GM19023 (cell line): ENCODE data around the gene MDFIC.

Source experiments
- ATAC-seq: cut with Tn5 transposase; IDR thresholded peaks from one replicate; pipeline ENCODE4 v1.9.1; 2021; ENCODE audit warnings: mild to moderate bottlenecking, moderate library complexity; ENCODE audit not compliant: unreplicated experiment

The MDFIC gene

DNA sequence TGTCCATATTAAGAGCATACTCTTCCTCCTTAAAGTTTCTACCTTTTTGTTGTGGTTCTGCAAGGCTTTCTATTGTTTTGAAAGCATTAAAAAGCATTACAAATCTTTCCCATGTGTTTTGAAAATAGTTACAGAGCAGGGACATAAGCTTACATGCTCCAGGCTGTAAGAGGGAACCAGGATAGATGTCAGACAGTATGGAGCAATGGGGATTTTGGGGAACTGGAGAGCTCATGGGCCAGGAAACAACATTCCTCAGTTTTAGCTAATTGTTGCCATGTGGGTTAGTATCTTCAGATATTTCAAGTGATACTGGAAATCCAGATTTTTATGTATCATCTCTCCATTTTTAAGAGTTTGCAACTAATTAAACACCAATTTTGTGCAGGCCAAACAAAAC lies 3.5 kb downstream of the MDFIC start:
- no peak for ATAC-seq

DNA sequence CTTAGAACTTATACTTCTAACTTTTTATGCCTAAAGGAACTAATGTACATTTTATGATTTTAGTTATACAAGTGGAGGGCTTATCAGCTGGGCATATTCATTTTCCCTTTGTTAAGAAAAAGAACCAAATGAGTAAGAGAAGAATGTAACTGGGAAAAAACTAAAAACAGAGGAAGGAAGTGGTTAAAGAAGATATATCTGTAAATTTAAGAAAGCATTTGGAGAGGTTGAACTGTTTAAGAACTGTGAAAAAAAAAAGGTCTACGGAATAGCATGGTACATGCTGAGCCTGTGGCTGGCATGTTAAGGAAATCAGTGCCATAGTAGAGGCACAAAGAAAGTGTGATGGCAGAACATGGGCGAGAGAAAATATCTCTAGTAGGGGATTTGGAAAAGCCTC lies 6.2 kb downstream of the MDFIC start:
- no peak for ATAC-seq

DNA sequence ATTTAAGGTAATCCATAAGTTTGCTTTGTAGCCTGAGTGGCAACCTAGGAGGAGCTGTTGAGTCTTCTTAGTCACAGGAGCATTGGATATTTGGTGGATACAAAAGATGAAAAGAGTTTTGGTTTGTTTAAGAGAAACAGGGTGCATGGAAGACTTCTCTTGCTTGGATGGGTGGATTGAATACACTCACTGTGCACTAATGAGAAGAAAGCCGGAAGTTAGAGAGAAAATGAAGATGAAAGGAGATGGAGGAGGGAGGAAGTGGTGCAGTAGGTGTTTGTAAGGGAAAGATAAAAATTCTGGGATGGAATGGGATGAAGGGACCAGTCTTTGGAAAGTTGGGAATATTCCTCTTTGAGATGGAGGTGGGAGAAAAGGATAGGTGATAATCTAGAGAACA lies 7.7 kb downstream of the MDFIC start:
- ATAC-seq, result no peak

DNA sequence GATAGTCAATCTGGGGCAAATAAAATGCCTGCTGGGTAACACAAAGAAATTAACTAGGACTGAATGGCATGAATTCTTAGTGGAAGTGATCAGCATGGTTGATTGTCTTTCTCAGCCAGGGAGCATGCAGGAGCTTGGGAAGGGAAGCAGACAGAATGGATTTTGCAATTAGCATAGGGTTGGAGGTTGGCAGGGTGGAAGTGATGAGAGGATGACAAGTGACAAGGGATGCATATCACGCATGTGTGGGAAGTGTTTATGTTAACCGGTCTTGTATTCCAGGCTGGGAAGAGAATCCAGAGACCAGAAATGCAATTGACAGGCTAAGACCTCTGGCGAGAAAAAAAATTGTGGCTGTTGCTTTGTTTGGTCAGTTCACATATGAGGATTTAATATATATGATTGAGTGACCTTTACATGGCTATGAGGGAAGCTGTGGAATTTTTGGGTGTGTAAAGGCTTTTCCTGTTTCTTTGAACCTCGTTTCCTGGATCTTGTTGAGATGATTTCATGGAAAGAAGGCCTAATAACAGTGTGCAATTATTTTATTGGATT lies 8.3 kb downstream of the MDFIC start:
- no peak for ATAC-seq

DNA sequence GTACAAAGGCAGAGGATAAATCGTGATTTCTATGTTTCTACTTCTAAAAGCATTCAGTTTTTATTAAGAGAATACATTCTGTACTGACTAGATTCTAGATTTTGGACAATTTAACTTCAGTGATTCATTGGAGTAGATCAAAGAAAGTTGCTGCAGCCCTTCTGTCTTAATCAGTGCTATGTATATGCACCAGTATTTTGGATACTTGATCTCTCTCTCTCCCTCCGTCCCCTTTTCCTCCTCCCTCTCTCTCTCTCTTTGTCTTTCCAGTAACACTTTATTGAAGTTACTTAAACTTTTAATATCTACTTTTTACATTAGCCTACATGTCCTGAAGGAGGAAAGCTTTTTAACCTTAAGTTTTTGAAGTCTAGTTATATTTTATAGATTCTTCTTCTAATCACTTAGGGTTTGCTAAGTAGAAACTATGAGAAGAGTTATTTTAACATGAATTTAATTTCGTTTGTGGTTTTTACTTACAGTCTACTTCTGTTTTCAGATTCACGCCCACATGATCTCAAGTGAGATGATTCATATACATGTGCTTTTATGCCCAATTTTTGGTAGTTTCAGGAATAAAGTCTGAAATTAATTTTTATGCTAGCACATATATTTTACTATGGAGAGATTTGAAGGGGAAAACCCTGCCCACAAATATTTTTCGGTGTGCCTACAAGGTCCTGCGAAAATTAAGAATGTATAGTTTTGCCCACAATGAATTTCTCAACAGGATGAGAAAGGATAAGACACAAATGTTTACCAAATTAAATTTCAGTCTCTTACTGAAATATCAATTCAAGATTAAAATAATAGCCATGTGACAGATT lies 9.1 kb downstream of the MDFIC start:
- ATAC-seq, result peak; percentile 49

DNA sequence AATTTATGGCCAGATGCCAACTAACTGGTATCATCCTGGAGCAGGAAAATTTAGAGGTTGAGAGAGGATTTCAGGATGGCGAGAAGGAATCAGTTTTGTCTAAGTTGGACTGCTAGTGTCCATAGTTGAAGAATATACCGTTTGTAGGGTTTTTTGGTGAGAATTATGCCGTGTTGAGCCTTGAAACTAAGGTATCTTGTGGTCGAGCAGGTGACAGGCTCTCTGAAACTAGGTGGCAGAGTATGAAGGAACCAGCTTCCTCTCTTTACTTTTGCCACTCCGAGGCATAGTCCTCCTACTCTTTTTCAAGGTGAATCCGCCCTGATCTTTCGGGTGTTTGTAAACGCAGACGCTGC lies 9.7 kb downstream of the MDFIC start:
- ATAC-seq, result peak; percentile 81

DNA sequence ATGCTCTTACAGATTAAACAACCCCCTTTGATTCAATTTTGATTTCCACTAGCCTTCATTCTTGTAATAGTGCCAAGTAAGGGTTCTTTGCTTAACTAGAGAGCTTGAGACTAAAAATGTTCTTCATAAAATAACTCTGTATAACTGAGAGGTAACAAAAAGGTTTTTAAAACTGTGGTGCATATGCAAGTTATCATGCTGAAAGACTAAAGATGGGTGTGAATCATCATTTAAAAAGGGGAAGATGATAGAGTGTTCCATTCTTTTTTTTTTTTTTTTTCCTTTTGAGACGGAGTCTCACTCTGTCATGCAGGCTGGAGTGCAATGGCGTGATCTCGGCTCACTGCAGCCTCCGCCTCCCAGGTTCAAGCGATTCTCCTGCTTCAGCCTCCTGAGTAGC lies 11.1 kb downstream of the MDFIC start:
- ATAC-seq, result no peak

DNA sequence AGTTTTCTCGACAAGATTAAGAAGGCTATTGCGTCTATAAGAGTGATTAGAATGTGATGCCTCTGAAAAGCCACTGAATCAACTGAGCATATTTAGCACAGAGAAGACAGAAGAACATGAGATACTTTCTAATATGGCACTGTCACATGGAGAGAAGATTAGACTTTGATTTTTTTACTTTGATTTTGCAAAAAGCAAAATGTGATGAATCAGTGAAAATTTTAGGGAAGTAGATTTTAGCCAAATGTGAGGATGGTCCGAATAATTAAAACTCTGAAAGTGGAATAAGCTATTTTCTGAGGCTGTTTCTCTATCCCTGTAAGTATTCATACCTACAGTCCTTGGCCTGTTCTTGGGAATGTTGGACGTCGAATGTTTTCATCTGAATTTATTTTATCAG lies 11.8 kb downstream of the MDFIC start:
- ATAC-seq, result no peak

DNA sequence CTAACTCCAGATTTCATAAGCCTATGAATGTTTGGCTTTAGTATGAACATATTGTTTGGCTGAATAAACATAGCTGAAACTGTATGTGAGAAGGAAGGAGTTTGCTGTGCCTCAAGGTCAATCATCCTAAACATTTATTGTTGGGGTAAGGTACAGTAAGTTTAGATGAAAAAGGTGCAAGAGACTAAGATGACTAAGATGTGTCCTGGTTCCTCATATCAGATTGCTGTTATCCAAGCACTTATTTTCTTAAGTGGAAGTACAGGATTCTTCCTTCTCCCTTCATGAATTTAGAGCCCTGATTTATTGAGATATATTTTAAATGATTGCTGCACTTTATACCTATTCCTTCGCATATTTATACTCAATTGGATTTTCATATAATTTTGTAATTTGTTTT lies 12.2 kb downstream of the MDFIC start:
- no peak for ATAC-seq

DNA sequence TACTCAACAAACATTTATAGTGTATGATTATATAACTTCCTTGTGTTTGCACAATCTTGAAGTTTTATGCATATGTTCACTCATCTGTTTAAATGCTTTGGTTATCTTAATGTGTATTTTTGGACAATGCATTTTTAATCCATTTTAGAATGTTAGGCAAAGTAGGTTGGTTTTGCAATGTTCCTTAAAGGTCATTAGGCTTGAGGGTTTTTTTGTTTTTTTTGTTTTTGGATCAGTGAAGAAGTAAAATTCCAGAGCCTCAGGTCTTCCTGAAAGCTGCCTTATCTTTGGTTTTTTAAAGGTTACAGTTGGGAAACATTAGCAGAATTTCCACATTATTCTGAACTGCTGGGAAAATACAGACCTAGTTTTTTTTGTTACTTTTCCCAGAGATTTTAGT lies 12.8 kb downstream of the MDFIC start:
- no peak for ATAC-seq

DNA sequence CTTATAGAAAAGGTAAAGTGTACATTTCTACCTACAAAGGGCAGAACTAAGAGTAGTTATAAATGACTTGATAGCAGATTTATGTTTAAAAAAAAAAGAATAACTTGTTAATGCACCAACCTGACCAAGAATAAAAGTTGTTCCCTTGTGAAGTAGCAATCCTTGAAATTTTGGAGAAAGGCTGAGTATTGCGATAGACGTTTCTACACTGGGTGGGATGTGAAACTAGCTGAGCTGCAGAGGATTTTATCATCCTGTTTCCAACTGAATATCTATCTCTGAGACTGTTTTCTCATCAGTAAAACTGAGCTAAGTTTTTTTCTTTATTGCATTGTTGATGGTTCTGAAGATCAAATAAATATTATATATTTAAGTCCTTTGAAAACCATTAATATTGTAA lies 14.6 kb downstream of the MDFIC start:
- ATAC-seq, result no peak

DNA sequence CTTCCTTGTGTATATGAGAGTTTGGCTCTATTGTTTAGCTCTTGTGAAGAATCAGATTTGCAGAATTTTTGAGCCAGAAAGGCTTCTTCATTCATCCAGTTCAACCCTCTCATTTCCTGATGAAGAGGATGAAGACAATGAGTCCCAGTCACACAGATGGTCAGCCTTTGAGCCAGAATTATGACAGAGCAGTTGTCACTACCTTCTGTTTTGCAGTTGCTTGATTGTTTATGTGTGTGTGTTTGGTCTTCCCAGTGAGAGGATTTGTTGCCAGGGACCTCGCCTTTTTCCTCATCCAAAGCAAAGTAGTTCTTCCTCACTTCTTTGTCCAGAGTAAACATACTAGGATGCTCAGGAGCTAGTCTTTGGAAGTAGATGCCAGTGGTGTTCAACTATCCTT lies 15.6 kb downstream of the MDFIC start:
- ATAC-seq, result no peak

DNA sequence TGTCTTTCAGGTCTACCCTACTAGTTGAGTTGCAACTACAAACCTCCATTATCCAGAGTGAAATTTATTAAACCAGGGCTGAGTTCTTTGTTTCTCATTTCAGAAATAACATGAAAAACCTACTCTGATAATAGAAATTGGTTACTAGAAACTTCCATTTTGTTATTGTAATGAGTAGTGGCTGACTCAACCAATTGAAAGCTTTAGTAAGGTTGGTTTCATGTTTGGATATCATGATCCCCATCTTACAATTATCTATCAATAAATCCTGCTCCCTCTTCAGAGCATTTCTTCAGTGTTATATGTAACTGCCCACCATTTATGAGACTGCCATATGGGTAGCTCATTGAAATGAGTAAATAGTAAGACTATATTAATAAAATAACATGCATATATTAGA lies 16.9 kb downstream of the MDFIC start:
- no peak for ATAC-seq

DNA sequence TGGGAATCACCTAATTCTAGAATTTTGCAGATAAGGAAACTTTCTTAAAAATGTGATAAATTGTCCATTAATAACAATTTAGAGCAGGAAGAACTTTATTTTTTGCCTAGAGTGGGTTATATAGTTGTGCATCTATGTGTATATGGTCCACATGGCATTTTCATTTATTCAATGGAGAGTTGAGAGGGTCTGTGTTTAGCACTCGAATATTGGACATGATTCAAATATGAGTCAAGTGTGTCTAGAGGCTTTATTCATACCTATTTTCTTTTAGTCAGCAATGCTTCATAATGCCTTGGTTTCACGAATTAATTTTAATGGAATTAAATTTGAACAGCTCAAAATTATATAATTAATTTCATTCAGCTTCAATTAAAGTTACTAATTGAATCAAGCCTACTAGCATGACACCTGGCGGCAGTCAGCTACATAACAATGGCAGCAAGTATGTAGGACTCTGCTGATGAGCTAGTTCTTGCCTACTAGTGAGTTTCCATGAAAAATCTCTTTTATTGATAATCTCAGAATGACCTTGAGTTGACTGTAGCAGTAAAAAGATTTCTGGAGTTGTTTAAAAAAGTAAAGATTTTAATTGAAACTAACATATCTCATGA lies 17.7 kb downstream of the MDFIC start:
- ATAC-seq, result no peak

DNA sequence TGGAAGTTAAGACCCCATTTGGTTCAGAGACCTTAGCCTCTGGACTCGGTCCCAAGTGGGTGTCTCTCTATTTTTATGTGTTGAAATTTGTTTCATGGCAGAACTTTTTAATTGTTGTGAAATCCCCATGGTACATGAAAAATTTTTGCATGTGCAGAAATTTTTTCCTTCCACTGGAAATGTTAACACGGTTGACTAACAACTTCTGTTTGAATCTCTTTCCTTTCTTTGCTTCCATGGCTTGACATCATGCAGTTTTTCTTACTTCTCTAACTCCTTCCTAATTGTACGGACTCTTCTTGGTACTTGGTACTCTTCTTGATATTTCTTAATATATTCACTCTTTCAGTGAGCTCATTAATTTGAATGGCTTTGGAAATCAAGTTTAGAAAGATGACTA lies 18.3 kb downstream of the MDFIC start:
- ATAC-seq, result no peak

DNA sequence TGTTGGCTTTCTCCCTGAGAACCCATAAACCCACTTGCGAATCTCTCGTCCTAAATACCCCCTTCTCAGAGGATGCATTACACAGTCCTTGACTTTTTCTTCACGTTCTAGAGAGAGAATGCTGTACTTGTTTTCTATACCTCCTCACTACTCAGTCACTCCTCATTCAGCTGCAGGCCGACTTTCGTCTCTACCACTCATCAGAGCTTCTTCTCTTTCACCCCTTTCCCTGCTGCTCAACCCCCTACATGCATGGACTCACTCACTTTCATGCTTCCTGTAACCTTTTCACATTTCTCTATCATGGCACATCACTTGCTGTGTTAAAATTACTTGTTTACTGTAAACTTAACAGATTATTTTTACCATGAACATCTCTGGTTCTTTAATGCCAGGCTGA lies 19.8 kb downstream of the MDFIC start:
- no peak for ATAC-seq

DNA sequence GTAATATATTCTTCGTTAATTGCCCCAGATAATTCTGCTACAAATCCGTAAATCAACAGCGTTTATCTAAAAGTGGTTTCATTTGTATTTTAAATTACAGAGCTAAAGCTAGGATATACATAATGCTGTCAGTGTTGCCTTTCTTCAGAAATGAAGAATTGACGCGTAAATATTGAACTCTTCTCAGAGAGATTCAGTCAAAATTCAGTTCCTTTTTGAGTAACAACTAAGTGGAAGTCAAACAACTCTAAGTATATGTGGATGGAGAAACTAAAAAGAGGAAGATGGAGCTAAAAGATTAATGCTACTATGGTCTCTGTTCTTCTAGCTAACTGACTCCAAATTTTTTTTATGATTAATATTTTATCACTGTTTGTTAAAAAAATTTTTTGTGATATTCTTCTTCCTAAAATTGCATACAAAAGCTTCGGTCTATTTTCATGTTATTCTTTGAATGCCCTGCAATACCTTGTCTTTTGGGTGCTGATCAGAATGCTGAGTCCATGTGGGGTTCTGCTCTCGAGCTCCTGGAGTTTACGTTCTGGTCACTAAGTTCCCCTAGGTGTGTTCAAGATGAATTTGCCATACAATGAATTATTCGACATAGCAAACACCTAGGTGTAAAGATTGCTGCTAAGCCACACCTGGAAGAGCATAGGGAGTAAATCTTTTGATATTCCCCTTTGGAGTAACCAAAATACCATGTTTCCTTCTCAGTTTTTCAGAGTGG lies 20.7 kb downstream of the MDFIC start:
- ATAC-seq, result peak; percentile 60

DNA sequence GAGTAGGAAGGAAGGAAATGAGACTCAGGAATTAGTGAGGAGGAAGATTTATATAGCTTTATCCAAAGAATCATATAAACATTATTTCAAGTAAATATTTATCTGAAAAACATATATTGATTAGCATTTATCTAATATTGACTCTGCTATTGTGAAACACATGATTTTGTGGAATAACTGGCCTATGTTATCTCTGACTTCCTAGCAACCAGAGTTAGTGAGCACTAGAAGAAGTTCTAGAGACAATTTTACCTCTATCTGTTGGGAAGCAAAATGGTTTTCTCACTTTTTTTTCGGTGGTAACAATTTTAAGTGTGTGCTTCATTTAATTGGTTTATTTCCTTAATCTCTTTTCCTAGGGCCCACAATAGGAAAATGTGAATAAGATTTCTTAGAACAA lies 21.6 kb downstream of the MDFIC start:
- no peak for ATAC-seq

DNA sequence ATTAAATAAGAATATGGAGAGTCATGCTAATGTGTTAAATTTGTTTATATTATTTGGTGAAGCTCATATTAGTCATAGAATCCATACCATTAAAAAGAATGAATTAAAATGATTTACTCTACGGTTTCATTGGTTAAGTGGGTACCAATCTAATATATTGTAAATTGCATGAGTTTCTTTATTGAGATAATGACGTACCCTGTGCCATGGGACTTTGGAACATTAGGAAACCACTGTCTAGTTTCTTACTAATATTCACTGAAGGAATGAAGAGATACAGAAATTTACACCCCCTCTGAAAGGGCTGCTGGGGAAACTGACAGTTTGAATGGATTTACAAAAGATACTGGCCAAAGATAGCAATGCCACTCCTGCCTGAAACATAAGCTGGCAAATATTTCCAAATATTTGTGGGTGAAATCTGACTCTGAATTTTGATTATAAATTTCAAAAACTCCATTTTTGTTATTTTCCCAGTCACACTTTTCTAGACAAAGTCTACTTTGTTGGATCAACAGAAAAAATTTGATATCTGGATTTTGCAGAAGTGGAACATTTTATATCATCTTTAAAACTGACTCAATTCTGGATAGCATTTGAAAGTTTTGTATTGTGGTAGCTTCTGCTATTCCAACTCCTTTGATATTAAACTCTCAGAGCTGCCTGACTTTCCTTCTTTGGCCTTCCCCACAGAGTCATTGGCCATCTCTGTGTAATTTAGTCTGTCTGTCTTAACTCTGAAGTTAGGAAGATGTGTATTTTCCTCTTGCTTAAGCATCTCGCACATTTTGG lies 22.3 kb downstream of the MDFIC start:
- no peak for ATAC-seq

DNA sequence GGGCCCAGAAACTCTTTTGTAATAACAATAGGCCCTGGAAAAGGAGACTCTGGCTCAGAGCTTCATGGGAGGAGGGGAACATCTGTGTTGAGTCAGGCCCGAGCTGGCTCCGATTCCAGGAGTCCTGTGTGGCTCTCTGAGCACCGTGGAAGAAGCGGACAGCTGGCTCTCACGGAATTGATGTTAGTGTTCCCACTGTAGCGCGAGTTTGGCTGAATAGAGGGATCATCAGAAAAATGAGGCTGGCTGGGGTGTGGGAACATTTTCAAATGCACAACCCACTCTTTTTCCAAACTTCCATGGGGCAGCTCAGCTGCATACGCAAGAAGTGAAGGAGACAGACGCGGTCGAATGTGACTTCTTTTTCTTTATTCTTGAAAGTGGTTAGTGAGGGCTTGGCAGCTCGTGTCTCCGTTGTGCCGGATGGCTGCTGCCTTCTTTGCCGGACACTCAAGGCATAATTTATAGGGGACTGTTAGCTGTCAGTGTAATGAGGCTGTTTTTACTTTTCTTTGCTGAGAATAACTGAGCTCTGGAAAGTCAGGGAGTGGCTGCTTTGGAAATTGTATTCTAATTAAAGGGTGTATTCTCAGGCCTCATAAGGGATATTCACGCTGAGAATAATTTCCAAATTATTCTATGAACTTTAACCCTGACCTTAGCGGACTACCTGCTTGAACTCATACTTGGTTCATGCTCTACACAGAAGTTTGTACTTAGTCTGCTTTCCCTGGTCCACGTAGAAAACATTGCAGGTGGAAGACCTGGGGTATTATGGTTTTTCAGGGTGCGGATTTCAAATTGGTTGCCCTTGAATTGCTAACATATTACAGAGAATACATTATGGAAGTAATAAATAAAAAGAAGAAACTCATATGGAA lies 23.1 kb downstream of the MDFIC start:
- ATAC-seq, result no peak
